Colonic mucosa (tissue), 4 donors: Measurements from ENCODE around the gene IL34. TPM values are rescaled to one million over a fixed set of nuclear protein-coding genes. Genes with fewer than 3 reads are reported as not detected.

Experiments
- DNase-seq: peaks from one replicate; pipeline ENCODE4 v3.0.0-alpha.2; 2020
- H3K27ac ChIP-seq: fragments of 200-600 bp; one replicate; pipeline ENCODE4 v1.8.0; 2021
- H3K27me3 ChIP-seq: fragments of 200-600 bp; one replicate; pipeline ENCODE4 v1.8.0; 2021
- H3K36me3 ChIP-seq: fragments of 200-600 bp; one replicate; pipeline ENCODE4 v1.8.0; 2021
- H3K4me1 ChIP-seq: fragments of 200-600 bp; one replicate; pipeline ENCODE4 v1.8.0; 2021; ENCODE audit warnings: mild to moderate bottlenecking
- H3K4me3 ChIP-seq: fragments of 200-600 bp; one replicate; pipeline ENCODE4 v1.8.0; 2021
- H3K9ac ChIP-seq, 2 donors: one replicate each; pipeline ENCODE4 v1.7.0; 2013; ENCODE audit warnings: control low read depth in 2 of 2, low read depth in 2 of 2, low read length in 2 of 2
- H3K9me3 ChIP-seq: fragments of 200-600 bp; one replicate; pipeline ENCODE4 v1.8.0; 2021
- CTCF ChIP-seq: fragments of 200-600 bp; IDR thresholded peaks from one replicate; pipeline ENCODE4 v1.8.0; 2022; ENCODE audit warnings: antibody characterized with exemption, mild to moderate bottlenecking
- intact Hi-C: fragments of 100-400 bp; cut with DNase I; formaldehyde crosslinking; loops from one replicate; pipeline ENCODE4 v1.14.1; 2022
- total RNA-seq, 2 donors: library from RNA; stranded (reverse); fragmentation: NEBNext Ultra II Directional in 1 of 2; extraction: Animal tissue kit (Norgen Biotek cat#: 25700) in 1 of 2; gene quantifications; one replicate each; pipeline ENCODE4 v1.2.1, GENCODE V29; 2021
- donor health status: healthy.
- donor health status: DM: no; HTN: no; CAD: no.
- donor health status: DM: no; HTN: no; CAD: no.

The IL34 gene
- total RNA-seq, 2 donors from 2014 or later, result 1.1 to 2.8 TPM

GRCh38 chr16:70651524-70651923 lies 5.2 kb downstream of the IL34 start:
- Histone ChIP-seq H3K36me3 (no peaks in the 10 kb centered on the region), H3K27me3 (no peaks in the 10 kb centered on the region), H3K9me3 (no peaks in the 10 kb centered on the region), H3K4me3 (no peak overlapping the region), H3K4me1 (peaks cover 3% of the 10 kb centered on the region), H3K9ac (no peak overlapping the region), H3K27ac (no peak overlapping the region)
- no peak for TF ChIP-seq CTCF
- intact Hi-C loops, result loop anchor here (5.0 kb wide), 2 partner anchors 74 to 119 kb away; no protein-coding TSS in a partner anchor
- no peak for DNase-seq

- Histone ChIP-seq H3K27me3 (no peaks in the 10 kb centered on the region), H3K9me3 (no peaks in the 10 kb centered on the region), H3K4me3 (no peak overlapping the region), H3K4me1 (peaks cover 3% of the 10 kb centered on the region), H3K27ac (no peak overlapping the region), H3K9ac (no peak overlapping the region), H3K36me3 (no peaks in the 10 kb centered on the region)
- TF ChIP-seq CTCF, result no peak
- intact Hi-C loops, result loop anchor here (5.0 kb wide), 2 partner anchors 75 to 120 kb away; no protein-coding TSS in a partner anchor
- DNase-seq, result no peak
Measured at GRCh38 chr16:70652322-70652721, 6.0 kb downstream of the IL34 start.

DNA sequence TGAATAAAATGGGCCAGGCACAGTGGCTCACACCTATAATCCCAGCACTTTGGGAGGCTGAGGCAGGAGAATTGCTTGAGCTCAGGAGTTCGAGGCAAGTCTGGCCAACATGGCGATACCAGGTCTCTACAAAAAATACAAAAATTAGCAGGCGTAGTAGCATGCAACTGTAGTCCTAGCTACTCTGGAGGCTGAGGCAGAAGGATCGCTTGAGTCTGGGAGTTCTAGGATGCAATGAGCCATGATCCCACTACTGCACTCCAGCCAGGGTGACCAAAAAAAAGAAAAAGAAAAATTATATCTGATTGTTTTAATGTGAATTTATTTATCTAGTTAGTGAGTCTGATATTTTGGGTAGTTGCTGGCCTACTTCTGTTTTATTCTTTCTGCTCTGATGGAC lies 7.0 kb downstream of the IL34 start:
- intact Hi-C loops, result loop anchor here (5.0 kb wide), 2 partner anchors 76 to 121 kb away; no protein-coding TSS in a partner anchor
- no peaks in the 10 kb centered on the region for H3K36me3 ChIP-seq
- peaks cover 3% of the 10 kb centered on the region for H3K4me1 ChIP-seq
- no peaks in the 10 kb centered on the region for H3K27me3 ChIP-seq
- no peak for DNase-seq
- no peaks in the 10 kb centered on the region for H3K9me3 ChIP-seq
- no peak overlapping the region for H3K27ac ChIP-seq
- no peak overlapping the region for H3K9ac ChIP-seq
- TF ChIP-seq CTCF, result no peak
- no peak overlapping the region for H3K4me3 ChIP-seq

- TF ChIP-seq CTCF, result peak; percentile 86
- no peaks in the 10 kb centered on the region for H3K9me3 ChIP-seq
- peak; percentile 91 for DNase-seq
- H3K36me3 ChIP-seq, result no peaks in the 10 kb centered on the region
- no peaks in the 10 kb centered on the region for H3K27me3 ChIP-seq
- H3K9ac ChIP-seq, result peak overlapping the region in 1 of 2 donors; percentile 49
- H3K4me3 ChIP-seq, result peak overlapping the region; percentile 25
- H3K4me1 ChIP-seq, result peaks cover 3% of the 10 kb centered on the region
- intact Hi-C loops, result loop anchor here (5.0 kb wide), 2 partner anchors 77 to 122 kb away; no protein-coding TSS in a partner anchor
- H3K27ac ChIP-seq, result no peak overlapping the region
Measured at GRCh38 chr16:70653809-70654771, 7.7 kb downstream of the IL34 start.

DNA sequence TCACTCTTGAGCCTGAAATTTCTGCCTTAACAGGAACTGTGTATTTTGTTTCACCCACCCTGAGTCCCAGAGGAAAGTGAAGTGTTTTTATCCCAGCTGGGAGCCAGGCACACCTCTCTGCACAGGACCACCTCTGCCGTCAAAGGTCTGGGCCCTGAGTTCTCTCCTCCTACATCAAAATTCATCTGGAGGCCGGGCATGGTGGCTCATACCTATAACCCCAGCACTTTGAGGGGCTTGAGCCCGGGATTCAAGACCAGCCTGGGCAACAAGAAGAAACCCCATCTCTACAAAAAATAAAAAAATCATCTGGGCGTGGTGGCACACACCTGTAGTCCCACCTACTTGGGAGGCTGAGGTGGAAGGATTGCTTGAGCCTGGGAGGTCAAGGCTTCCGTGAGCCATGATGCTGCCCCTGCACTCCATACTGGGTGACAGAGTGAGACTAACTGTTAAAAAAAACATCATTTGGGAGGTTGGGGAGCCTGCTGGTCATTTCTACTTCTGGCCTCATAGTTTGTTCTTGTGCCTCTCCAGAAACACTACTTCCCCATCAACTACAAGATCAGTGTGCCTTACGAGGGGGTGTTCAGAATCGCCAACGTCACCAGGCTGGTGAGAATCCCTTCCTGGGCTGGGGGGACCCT lies 9.8 kb downstream of the IL34 start:
- H3K9ac ChIP-seq, result no peak overlapping the region
- H3K27ac ChIP-seq, result no peak overlapping the region
- H3K36me3 ChIP-seq, result no peaks in the 10 kb centered on the region
- H3K4me1 ChIP-seq, result peaks cover 3% of the 10 kb centered on the region
- no peak for TF ChIP-seq CTCF
- no peaks in the 10 kb centered on the region for H3K9me3 ChIP-seq
- DNase-seq, result no peak
- no peak overlapping the region for H3K4me3 ChIP-seq
- no peaks in the 10 kb centered on the region for H3K27me3 ChIP-seq
- intact Hi-C loops, result no loop called here
